Ovary (tissue), 9 donors: ENCODE results near the gene SLC2A1. TPM values are rescaled to one million over a fixed set of nuclear protein-coding genes. Genes with fewer than 3 reads are reported as not detected.

Experiments used
- DNase-seq, 5 donors: peaks; one replicate each; pipeline ENCODE4 v3.0.0-alpha.2; 2019 to 2020
- H3K27ac ChIP-seq, 2 donors: fragments of 200-600 bp; one replicate each; pipeline versions ENCODE4 v1.5.1 to v1.8.0; 2019 to 2022
- H3K27me3 ChIP-seq: fragments of 200-600 bp; one replicate; pipeline ENCODE4 v1.8.0; 2022
- H3K36me3 ChIP-seq: fragments of 200-600 bp; sonication (generic); one replicate; pipeline ENCODE4 v1.5.1; 2019
- H3K4me1 ChIP-seq: one replicate; pipeline ENCODE4 v1.8.1; 2013; ENCODE audit warnings: mild to moderate bottlenecking, moderate library complexity; ENCODE audit not compliant: insufficient read depth
- H3K4me3 ChIP-seq: fragments of 200-600 bp; sonication (generic); one replicate; pipeline ENCODE4 v1.5.1; 2017
- H3K9me3 ChIP-seq, 2 donors: fragments of 200-600 bp in 1 of 2; sonication (generic) in 1 of 2; one replicate each; pipeline versions ENCODE4 v1.5.1 to v1.8.1; 2013 to 2019; ENCODE audit warnings: mild to moderate bottlenecking in 1 of 2, moderate library complexity in 1 of 2
- EP300 ChIP-seq: sonication (generic); formaldehyde crosslinking; IDR thresholded peaks from one replicate; pipeline ENCODE4 v1.6.1; 2017; ENCODE audit warnings: antibody characterized with exemption
- POLR2A ChIP-seq: fragments of 450-650 bp; IDR thresholded peaks from one replicate; pipeline ENCODE4 v1.6.1; 2017; ENCODE audit warnings: antibody characterized with exemption, mild to moderate bottlenecking, moderate library complexity
- WGBS, 3 donors: extraction: QIAGEN DNeasy Blood & Tissue Kit in 1 of 3; methylation state at CpG; one replicate each; pipeline versions ENCODE4 v1.1.5 to v1.1.7; 2013 to 2017; 5-methylcytosine and 5-hydroxymethylcytosine counted together
- intact Hi-C, 4 donors: fragments of 100-400 bp; cut with DNase I; formaldehyde crosslinking; loops; one replicate each; pipeline versions ENCODE4 v1.11.0 to v1.15.1; 2022 to 2023
- polyA plus RNA-seq, 2 donors: library from polyadenylated mRNA; stranded (reverse); fragments of 200-250 nt in 1 of 2; fragments of 350-450 nt in 1 of 2; fragmentation: Illumina TruSeq in 1 of 2; extraction: RNeasy Lipid Tissue Mini Kit (QIAGEN cat#74804) in 1 of 2; gene quantifications; one replicate each; pipeline ENCODE4 v1.2.3, GENCODE V29; 2013 to 2014
- total RNA-seq, 7 donors: library from RNA; depleted of rRNA in 2 of 7; stranded (reverse); fragments of >200 nt in 2 of 7; fragmentation: NEBNext Ultra II Directional in 3 of 7; extraction: Animal tissue kit (Norgen Biotek cat#: 25700) in 3 of 7; gene quantifications; one replicate each; pipeline versions ENCODE4 v1.1.0 to v1.2.4, GENCODE V29; 2016 to 2023
- TF ChIP-seq, protein P1 (sequence below), 3 donors: fragments of 450-650 bp in 2 of 3; fragments of 200-600 bp in 1 of 3; IDR thresholded peaks; one replicate each; pipeline versions ENCODE4 v1.5.1 to v1.8.0; 2016 to 2022; ENCODE audit warnings: antibody characterized with exemption in 3 of 3, mild to moderate bottlenecking in 1 of 3
- donor health status: DM: no; HTN: no; CAD: no; lungs with moderate emphysema.
- donor health status: DM: no; HTN: no; CAD: no.
- donor health status: Bipolar disorder and iron deficiency.
- donor health status: DM: yes; HTN: yes; CAD: no.
- donor health status: DM: no; HTN: no; CAD: no.
- donor health status: DM: yes; HTN: yes; CAD: no.

Gene SLC2A1
- total and polyA plus RNA-seq, 9 donors, result 10.3 to 65.4 (median 19.2) TPM

DNA sequence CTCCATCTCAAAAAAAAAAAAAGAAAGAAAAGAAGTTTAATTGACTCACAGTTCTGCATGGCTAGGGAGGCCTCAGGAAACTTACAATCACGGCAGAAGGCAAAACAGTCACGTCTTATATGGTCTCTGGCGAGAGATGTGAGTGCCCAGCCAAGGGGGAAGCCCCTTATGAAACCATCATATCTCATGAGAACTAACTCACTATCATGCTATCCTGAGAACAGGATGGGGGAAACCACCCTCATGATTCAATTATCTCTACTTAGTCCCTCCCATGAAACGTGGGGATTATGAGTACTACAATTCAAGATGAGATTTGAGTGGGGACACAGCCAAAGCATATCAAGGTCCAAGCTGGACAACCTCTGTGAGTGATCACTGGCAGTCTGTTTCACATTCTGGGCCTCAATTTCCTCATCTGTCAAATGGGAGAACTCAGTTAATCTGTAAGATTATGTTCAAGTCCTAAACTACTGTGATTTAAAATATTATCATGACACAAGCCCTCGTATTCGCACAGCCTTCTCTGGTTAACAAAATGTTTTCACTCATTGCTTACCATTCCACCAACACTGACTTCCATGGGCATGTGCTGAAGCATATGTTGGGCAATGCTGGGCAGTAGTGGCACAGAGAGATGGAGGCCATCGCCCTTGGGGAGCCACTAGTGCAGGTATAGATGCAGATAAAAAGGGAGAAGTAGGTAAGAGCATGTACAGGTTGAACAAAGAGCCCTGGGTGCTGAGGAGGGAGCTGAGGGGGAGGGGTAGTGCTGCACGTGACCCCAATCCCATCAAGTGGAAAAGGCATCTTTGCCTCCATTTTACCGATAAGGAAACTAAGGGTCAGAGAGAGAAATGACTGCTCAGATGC, 46.2 kb upstream of the SLC2A1 start:
- WGBS, 3 donors, result 79 to 81% (median 79%) methylated on average over 9 of the region's 9 CpGs
- intact Hi-C loops, result no loop called here
- TF ChIP-seq POLR2A, result no peak
- TF ChIP-seq, protein P1, sequence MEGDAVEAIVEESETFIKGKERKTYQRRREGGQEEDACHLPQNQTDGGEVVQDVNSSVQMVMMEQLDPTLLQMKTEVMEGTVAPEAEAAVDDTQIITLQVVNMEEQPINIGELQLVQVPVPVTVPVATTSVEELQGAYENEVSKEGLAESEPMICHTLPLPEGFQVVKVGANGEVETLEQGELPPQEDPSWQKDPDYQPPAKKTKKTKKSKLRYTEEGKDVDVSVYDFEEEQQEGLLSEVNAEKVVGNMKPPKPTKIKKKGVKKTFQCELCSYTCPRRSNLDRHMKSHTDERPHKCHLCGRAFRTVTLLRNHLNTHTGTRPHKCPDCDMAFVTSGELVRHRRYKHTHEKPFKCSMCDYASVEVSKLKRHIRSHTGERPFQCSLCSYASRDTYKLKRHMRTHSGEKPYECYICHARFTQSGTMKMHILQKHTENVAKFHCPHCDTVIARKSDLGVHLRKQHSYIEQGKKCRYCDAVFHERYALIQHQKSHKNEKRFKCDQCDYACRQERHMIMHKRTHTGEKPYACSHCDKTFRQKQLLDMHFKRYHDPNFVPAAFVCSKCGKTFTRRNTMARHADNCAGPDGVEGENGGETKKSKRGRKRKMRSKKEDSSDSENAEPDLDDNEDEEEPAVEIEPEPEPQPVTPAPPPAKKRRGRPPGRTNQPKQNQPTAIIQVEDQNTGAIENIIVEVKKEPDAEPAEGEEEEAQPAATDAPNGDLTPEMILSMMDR (IDR thresholded peaks at IDR 0.05), result no peak
- no peak for TF ChIP-seq EP300
- Histone ChIP-seq H3K27ac (no peak overlapping the region), H3K36me3 (no peaks in the 10 kb centered on the region), H3K27me3 (no peaks in the 10 kb centered on the region), H3K4me1 (no peaks in the 10 kb centered on the region), H3K4me3 (no peak overlapping the region), H3K9me3 (no peaks in the 10 kb centered on the region)
- DNase-seq, result no peak

DNA sequence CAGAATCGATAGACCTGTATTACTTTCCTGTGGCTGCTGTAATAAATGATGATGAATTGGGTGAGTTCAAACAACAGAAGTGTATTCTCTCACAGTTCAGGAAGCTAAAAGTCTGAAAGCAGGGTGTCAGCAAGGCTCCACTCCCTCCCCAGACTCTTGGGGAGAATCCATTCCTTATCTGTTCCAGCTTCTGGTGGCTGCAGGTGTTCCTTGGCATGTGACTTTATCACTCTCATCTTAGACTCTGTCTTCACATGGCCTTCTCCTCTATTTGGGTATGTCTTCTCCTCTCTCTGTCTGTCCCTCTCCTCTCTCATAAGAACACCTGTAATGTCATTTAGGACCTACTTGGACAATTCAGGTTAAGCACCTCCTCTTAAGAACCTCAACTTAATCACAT, 44.1 kb upstream of the SLC2A1 start:
- WGBS, 3 donors, result 60 to 68% (median 66%) methylated on average over 1 of the region's 1 CpG
- intact Hi-C loops, result no loop called here
- Histone ChIP-seq H3K27me3 (no peaks in the 10 kb centered on the region), H3K9me3 (no peaks in the 10 kb centered on the region), H3K4me1 (no peaks in the 10 kb centered on the region), H3K36me3 (no peaks in the 10 kb centered on the region), H3K4me3 (no peak overlapping the region), H3K27ac (no peak overlapping the region)
- DNase-seq, result no peak
- TF ChIP-seq POLR2A, result no peak
- TF ChIP-seq, protein P1 (IDR thresholded peaks at IDR 0.05), result no peak
- TF ChIP-seq EP300, result no peak

DNA sequence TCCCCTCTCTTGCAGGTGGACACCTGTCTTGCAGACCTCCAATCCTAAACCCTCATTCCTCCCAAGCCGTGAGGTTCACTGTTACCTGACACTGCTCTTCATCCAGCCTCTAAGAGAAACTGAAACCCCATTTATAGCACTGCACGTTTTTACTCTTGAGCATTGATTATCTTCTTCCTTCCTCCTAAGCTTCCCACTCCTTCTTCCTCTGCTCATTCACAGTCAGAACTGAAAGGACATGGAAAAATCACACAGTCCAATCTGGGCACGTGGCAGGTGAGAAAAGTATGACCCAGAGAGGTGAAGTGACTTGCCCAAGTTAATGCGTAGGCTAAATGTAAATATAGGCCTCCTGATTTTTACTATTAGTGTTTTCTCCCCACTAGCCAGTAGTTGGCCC, 43.4 kb upstream of the SLC2A1 start:
- no peak overlapping the region for H3K4me3 ChIP-seq
- no peaks in the 10 kb centered on the region for H3K36me3 ChIP-seq
- 70 to 80% (median 73%) methylated on average over 4 of the region's 4 CpGs for WGBS, 3 donors
- H3K9me3 ChIP-seq, result no peaks in the 10 kb centered on the region
- no peak for DNase-seq
- intact Hi-C loops, result no loop called here
- H3K4me1 ChIP-seq, result no peaks in the 10 kb centered on the region
- no peaks in the 10 kb centered on the region for H3K27me3 ChIP-seq
- no peak overlapping the region for H3K27ac ChIP-seq
- TF ChIP-seq POLR2A, result no peak
- TF ChIP-seq, protein P1 (IDR thresholded peaks at IDR 0.05), result no peak
- TF ChIP-seq EP300, result no peak

DNA sequence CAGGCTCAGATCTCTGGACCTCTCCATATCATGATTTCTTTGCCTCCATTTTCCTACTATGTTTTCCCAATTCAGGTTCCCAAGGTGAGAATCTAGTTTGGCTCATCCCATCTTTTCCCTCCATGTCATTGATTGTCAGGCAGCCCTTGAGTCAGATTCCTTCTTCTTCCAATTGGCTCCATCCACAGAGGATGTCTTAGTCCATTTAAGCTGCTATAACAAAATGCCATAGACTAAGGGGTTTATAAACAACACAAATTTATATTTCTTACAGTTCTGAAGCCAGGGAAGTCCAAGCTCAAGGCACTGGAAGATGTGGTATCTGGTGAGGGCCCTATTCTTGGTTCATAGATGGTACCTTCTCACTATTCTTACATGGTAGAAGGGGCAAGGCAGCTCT, 42.8 kb upstream of the SLC2A1 start:
- TF ChIP-seq, protein P1 (IDR thresholded peaks at IDR 0.05), result no peak
- TF ChIP-seq POLR2A (no peak), EP300 (no peak)
- no peak for DNase-seq
- H3K27ac ChIP-seq, result no peak overlapping the region
- intact Hi-C loops, result no loop called here
- no peaks in the 10 kb centered on the region for H3K9me3 ChIP-seq
- H3K4me1 ChIP-seq, result no peaks in the 10 kb centered on the region
- H3K27me3 ChIP-seq, result no peaks in the 10 kb centered on the region
- no peak overlapping the region for H3K4me3 ChIP-seq
- no peaks in the 10 kb centered on the region for H3K36me3 ChIP-seq
